ENCODE data around the gene NSMF.

DNA sequence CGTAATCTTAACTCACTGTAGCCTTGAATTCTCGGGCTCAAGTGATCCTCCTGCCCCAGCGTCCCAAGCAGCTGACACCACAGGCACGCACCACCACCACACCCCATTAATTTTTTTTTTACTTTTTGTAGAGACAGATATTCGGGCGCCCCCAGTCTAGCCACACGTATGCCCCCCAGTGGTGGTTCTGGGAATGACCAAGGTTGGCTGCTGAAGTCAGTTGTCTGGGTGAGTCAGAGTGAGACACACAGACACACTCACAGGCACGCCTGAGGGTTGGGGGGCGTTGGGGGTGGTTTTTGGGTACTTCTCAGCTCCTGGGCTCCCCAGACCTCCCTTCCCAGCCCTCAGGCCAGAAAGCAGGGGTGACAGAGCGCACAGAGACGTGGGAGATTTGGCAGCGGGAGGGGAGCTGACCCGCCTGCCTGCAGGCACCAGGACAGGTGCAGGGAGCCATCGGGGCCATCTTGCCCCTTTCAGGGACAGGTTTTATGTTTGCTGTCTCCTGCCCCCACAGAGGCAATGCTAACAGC, 13.8 kb downstream of the NSMF start:
- TF ChIP-seq, protein P1, sequence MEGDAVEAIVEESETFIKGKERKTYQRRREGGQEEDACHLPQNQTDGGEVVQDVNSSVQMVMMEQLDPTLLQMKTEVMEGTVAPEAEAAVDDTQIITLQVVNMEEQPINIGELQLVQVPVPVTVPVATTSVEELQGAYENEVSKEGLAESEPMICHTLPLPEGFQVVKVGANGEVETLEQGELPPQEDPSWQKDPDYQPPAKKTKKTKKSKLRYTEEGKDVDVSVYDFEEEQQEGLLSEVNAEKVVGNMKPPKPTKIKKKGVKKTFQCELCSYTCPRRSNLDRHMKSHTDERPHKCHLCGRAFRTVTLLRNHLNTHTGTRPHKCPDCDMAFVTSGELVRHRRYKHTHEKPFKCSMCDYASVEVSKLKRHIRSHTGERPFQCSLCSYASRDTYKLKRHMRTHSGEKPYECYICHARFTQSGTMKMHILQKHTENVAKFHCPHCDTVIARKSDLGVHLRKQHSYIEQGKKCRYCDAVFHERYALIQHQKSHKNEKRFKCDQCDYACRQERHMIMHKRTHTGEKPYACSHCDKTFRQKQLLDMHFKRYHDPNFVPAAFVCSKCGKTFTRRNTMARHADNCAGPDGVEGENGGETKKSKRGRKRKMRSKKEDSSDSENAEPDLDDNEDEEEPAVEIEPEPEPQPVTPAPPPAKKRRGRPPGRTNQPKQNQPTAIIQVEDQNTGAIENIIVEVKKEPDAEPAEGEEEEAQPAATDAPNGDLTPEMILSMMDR (tag by site-specific recombination; IDR thresholded peaks at IDR 0.05): peak; percentile 85
- TF ChIP-seq ZNF223 (tag by site-specific recombination; IDR thresholded peaks at IDR 0.05): no peak
- TF ChIP-seq ZNF843 (tag by site-specific recombination; IDR thresholded peaks at IDR 0.05): no peak

Data from HEK293 (cell line).